Heart left ventricle (tissue), 13 donors: ENCODE results near the gene MSH3.

Source experiments
- CTCF ChIP-seq, 12 donors: fragments of 200-600 bp; sonication (generic) in 4 of 12; IDR thresholded peaks; one replicate each; pipeline versions ENCODE4 v1.5.0 to v1.8.0; 2018 to 2022; ENCODE audit warnings: antibody characterized with exemption in 12 of 12, mild to moderate bottlenecking in 5 of 12
- POLR2A ChIP-seq, 2 donors: fragments of 450-650 bp; IDR thresholded peaks; one replicate each; pipeline ENCODE4 v1.6.1; 2017; ENCODE audit warnings: antibody characterized with exemption in 2 of 2, mild to moderate bottlenecking in 2 of 2, moderate library complexity in 2 of 2
- donor health status: ischemic (EF 13 %, LVEDD 7.1; RV severe dilation, severe dysfunction).
- donor health status: DM: no; HTN: yes; CAD: no.
- donor health status: DM: no; HTN: no; CAD: no.
- donor health status: ischemic (EF 25% LVEDD 6.9; RV normal size, moderate dysfunction).
- donor health status: ischemic (EF 25% LVEDD 5.7; RV mildly dilated, moderate dysfunction).
- donor health status: ischemic (EF 35%, LVEDD 5.7; RV mildly dilated, moderate dysfunction).
- donor health status: nonischemic (EF 11% LVEDD 7.7; RV severe dilation, severe dysfunction).
- donor health status: DM: yes; HTN: yes; CAD: no.
- donor health status: PGD.
- donor health status: ischemic (EF 29% LVEDD 5.4; RV normal size, mild dysfunction).
- donor health status: nonischemic (EF 23%, LVEDD 6.1; RV moderate dilation, normal function).

- TF ChIP-seq CTCF (IDR thresholded peaks at IDR 0.05) = no peak
- no peak for TF ChIP-seq POLR2A (IDR thresholded peaks at IDR 0.05)
Observed at GRCh38 chr5:80904533-80905187, 250.2 kb downstream of the MSH3 start.
